Heart left ventricle (tissue), 16 donors: ENCODE measurements around the gene CYB561D1. TPM values are rescaled to one million over a fixed set of nuclear protein-coding genes. Genes with fewer than 3 reads are reported as not detected.

ENCODE experiments used
- ATAC-seq, 4 donors: fragments of 200-7000 bp; cut with Tn5 transposase; one replicate each; pipeline ENCODE4 v1.9.1; 2020 to 2022; ENCODE audit warnings: moderate library complexity in 4 of 4, mild to moderate bottlenecking in 3 of 4, moderate number of reproducible peaks in 1 of 4
- DNase-seq, 5 donors: peaks; one replicate each; pipeline ENCODE4 v3.0.0-alpha.2; 2020
- H3K27ac ChIP-seq, 12 donors: fragments of 200-600 bp; sonication (generic) in 4 of 12; one replicate each; pipeline versions ENCODE4 v1.5.0 to v1.8.0; 2016 to 2022; ENCODE audit warnings: mild to moderate bottlenecking in 2 of 12
- H3K27me3 ChIP-seq, 9 donors: fragments of 200-600 bp; sonication (generic) in 2 of 9; one replicate each; pipeline versions ENCODE4 v1.5.1 to v1.8.0; 2016 to 2022; ENCODE audit warnings: mild to moderate bottlenecking in 3 of 9
- H3K36me3 ChIP-seq, 9 donors: fragments of 200-600 bp; sonication (generic) in 2 of 9; one replicate each; pipeline versions ENCODE4 v1.5.0 to v1.8.0; 2018 to 2022; ENCODE audit warnings: mild to moderate bottlenecking in 2 of 9
- H3K4me1 ChIP-seq, 12 donors: fragments of 200-600 bp; sonication (generic) in 4 of 12; one replicate each; pipeline versions ENCODE4 v1.5.0 to v1.8.0; 2016 to 2022; ENCODE audit warnings: mild to moderate bottlenecking in 3 of 12
- H3K4me3 ChIP-seq, 12 donors: fragments of 200-600 bp; sonication (generic) in 4 of 12; one replicate each; pipeline versions ENCODE4 v1.5.0 to v1.8.0; 2017 to 2022; ENCODE audit warnings: mild to moderate bottlenecking in 9 of 12, moderate library complexity in 4 of 12
- H3K9me3 ChIP-seq, 12 donors: fragments of 200-600 bp; sonication (generic) in 4 of 12; one replicate each; pipeline versions ENCODE4 v1.5.0 to v1.8.0; 2016 to 2022; ENCODE audit warnings: mild to moderate bottlenecking in 1 of 12
- POLR2A ChIP-seq, 2 donors: fragments of 450-650 bp; IDR thresholded peaks; one replicate each; pipeline ENCODE4 v1.6.1; 2017; ENCODE audit warnings: antibody characterized with exemption in 2 of 2, mild to moderate bottlenecking in 2 of 2, moderate library complexity in 2 of 2
- WGBS, 4 donors: extraction: QIAGEN DNeasy Blood & Tissue Kit in 2 of 4; methylation state at CpG; one replicate each; pipeline versions ENCODE4 v1.1.5 to v1.1.7; 2013 to 2018; 5-methylcytosine and 5-hydroxymethylcytosine counted together
- intact Hi-C, 10 donors: fragments of 100-400 bp; cut with DNase I; formaldehyde crosslinking; loops; one replicate each; pipeline versions ENCODE4 v1.11.1 to v1.14.2; 2022
- polyA plus RNA-seq, 2 donors: library from polyadenylated mRNA; stranded (reverse); fragments of 200-250 nt; gene quantifications; one replicate each; pipeline ENCODE4 v1.2.3, GENCODE V29; 2013
- total RNA-seq, 9 donors: library from RNA; depleted of rRNA in 2 of 9; stranded (reverse); fragments of >200 nt in 2 of 9; fragmentation: NEBNext Ultra II Directional in 3 of 9; extraction: Animal tissue kit (Norgen Biotek cat#: 25700) in 3 of 9; gene quantifications; one replicate each; pipeline versions ENCODE4 v1.1.0 to v1.2.4, GENCODE V29; 2016 to 2023
- TF ChIP-seq, protein P1 (sequence below), 12 donors: fragments of 200-600 bp; sonication (generic) in 4 of 12; IDR thresholded peaks; one replicate each; pipeline versions ENCODE4 v1.5.0 to v1.8.0; 2018 to 2022; ENCODE audit warnings: antibody characterized with exemption in 12 of 12, mild to moderate bottlenecking in 5 of 12
- donor health status: ischemic (EF 13 %, LVEDD 7.1; RV severe dilation, severe dysfunction).
- donor health status: healthy with polysubstance abuse.
- donor health status: DM: no; HTN: yes; CAD: no.
- donor health status: DM: no; HTN: no; CAD: no.
- donor health status: ischemic (EF 25% LVEDD 6.9; RV normal size, moderate dysfunction).
- donor health status: ischemic (EF 25% LVEDD 5.7; RV mildly dilated, moderate dysfunction).
- donor health status: healthy.
- donor health status: DM: yes; HTN: yes; CAD: no.
- donor health status: ischemic (EF 35%, LVEDD 5.7; RV mildly dilated, moderate dysfunction).
- donor health status: nonischemic (EF 11% LVEDD 7.7; RV severe dilation, severe dysfunction).
- donor health status: DM: yes; HTN: yes; CAD: no.
- donor health status: PGD.
- donor health status: ischemic (EF 29% LVEDD 5.4; RV normal size, mild dysfunction).
- donor health status: nonischemic (EF 23%, LVEDD 6.1; RV moderate dilation, normal function).

The CYB561D1 gene
- total and polyA plus RNA-seq, 11 donors: 2.1 to 8.4 (median 5.1) TPM

DNA sequence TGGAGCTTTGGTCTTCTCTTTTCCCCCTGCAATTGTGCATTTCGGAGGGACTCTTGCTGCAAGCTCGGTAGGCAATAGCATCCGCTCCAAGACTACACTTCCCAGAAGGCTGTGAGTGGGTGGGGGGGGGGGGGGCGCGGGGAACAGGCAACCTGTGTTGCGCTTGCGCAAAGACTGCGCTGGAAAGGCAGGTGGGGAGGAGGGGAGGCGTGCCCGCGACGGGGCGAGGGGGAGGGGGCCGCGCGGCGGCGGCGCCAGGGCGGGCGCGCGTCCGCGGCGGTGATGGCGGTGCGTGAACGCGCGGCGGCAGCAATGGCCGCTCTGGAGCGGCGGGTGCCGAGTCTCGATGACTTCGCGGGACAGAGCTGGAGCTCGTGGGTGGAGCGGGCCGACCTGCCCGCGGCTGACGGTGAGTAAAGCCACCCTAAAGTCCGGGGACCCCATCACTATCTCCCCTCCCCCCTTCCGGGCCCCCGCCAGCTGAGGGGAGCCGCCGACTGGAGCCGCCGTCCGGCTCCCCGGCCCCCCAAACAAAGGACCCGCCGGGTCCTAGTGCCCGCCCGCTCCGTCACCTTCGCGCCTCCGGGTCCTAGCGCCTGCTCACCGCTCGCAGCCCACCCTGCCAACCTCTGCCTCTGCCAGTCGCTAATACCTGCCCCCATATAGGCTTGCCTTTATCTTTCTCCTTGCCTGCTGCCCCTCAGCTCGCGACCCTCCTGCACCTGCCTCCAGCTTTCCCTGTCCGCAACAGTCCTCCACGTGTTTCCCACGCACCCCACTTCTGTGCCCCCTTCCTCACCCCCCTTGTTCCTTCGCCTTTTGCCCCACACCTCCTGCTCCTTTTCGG is 10.0 kb upstream of the CYB561D1 start, which contains the start of gene ATXN7L2:
TSS of gene ATXN7L2 (plus strand) at position 234 of the 847 bp plus-strand sequence. CDS start at position 283, 49 bp downstream.
- TF ChIP-seq, protein P1, sequence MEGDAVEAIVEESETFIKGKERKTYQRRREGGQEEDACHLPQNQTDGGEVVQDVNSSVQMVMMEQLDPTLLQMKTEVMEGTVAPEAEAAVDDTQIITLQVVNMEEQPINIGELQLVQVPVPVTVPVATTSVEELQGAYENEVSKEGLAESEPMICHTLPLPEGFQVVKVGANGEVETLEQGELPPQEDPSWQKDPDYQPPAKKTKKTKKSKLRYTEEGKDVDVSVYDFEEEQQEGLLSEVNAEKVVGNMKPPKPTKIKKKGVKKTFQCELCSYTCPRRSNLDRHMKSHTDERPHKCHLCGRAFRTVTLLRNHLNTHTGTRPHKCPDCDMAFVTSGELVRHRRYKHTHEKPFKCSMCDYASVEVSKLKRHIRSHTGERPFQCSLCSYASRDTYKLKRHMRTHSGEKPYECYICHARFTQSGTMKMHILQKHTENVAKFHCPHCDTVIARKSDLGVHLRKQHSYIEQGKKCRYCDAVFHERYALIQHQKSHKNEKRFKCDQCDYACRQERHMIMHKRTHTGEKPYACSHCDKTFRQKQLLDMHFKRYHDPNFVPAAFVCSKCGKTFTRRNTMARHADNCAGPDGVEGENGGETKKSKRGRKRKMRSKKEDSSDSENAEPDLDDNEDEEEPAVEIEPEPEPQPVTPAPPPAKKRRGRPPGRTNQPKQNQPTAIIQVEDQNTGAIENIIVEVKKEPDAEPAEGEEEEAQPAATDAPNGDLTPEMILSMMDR (IDR thresholded peaks at IDR 0.05): no peak
- TF ChIP-seq POLR2A (IDR thresholded peaks at IDR 0.05): peak in 1 of 2 donors; percentile 46
- H3K9me3 ChIP-seq: no peaks in the 10 kb centered on the region
- 0 to 1% (median 1%) methylated on average over 28 to 73 of the region's 73 CpGs for WGBS, 4 donors
- peak within 1 kb of the TSS; percentile 87 to 100 (median 98) for H3K27ac ChIP-seq
- H3K27me3 ChIP-seq: peaks cover 0 to 2% (median 0%) of the 10 kb centered on the region in 9 donors
- H3K36me3 ChIP-seq: peaks cover 0 to 27% (median 14%) of the 10 kb centered on the region in 9 donors
- peaks cover 0 to 23% (median 14%) of the 10 kb centered on the region in 12 donors for H3K4me1 ChIP-seq
- peak within 1 kb of the TSS; percentile 55 to 92 (median 80) for H3K4me3 ChIP-seq
- DNase-seq: peak; percentile 93 to 96 (median 94)
- ATAC-seq: peak; percentile 70 to 95 (median 90)
- intact Hi-C loops: loop anchor here in 6 of 10 donors (5.0 kb wide), 2 partner anchors 52 to 57 kb away; partner anchors contain the start of gene PSMA5 (in 5 of the 6)

DNA sequence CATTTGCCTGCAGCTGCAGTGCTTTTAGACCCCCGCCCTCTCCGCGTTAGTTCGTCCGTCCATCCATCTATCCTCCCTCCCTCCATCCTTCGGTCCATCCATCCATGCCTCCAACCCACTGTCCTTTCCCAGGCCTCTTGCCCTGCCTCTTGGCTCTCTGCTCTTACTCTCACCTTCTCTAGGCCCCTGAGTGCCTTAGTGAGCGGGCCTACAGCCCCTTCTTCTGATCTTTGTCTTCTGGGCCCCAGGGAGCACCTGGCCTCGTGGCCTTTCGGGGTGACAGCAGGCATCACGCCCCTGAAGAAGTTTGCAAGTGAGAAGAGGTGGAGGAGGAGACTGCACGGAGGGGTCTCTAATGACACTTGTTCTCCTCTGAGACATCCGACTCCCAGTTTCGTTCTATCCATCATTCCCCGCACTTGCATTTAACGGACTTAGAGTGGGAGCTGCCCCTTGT is 9.3 kb upstream of the CYB561D1 start:
- peak overlapping the region; percentile 55 to 92 (median 80) for H3K4me3 ChIP-seq
- ATAC-seq: peak in 1 of 4 donors; percentile 8
- H3K27ac ChIP-seq: peak overlapping the region in 7 of 12 donors; percentile 87 to 100 (median 98)
- peaks cover 0 to 27% (median 14%) of the 10 kb centered on the region in 9 donors for H3K36me3 ChIP-seq
- intact Hi-C loops: loop anchor here in 6 of 10 donors (5.0 kb wide), 2 partner anchors 52 to 57 kb away; partner anchors contain the start of gene PSMA5 (in 5 of the 6)
- peaks cover 0 to 23% (median 14%) of the 10 kb centered on the region in 12 donors for H3K4me1 ChIP-seq
- H3K27me3 ChIP-seq: no peaks in the 10 kb centered on the region
- 33 to 35% (median 35%) methylated on average over 15 of the region's 15 CpGs for WGBS, 4 donors
- H3K9me3 ChIP-seq: no peaks in the 10 kb centered on the region
- TF ChIP-seq, protein P1 (IDR thresholded peaks at IDR 0.05): no peak
- no peak for TF ChIP-seq POLR2A (IDR thresholded peaks at IDR 0.05)
- no peak for DNase-seq

DNA sequence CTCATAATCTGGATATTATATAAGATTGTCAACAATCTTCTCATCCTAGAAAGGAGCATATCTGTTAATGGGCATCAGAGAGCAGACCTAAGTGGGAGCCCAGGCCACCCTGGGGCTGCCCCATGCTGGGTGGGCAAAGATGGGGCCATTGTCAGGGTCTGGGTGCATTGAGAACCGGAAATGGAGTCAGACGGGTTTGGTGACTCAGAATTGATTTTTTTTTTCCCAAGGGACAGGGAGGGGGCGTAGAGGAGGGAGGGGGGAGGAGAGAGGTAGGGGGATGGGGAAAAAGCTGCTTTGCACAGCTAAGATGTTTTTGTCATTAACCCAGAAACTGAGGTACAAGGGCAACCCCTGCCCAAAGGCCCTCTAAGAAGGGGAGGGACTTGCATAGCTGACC is 8.9 kb upstream of the CYB561D1 start:
- intact Hi-C loops: loop anchor here in 1 of 10 donors (5.0 kb wide), 1 partner anchor 58 kb away; the partner anchor contains the start of gene PSMA5
- H3K4me1 ChIP-seq: peaks cover 0 to 23% (median 14%) of the 10 kb centered on the region in 12 donors
- H3K4me3 ChIP-seq: peak overlapping the region in 7 of 12 donors; percentile 70 to 92 (median 79)
- 31 to 46% (median 39%) methylated on average over 3 of the region's 3 CpGs for WGBS, 4 donors
- no peak for TF ChIP-seq POLR2A (IDR thresholded peaks at IDR 0.05)
- TF ChIP-seq, protein P1 (IDR thresholded peaks at IDR 0.05): no peak
- H3K9me3 ChIP-seq: no peaks in the 10 kb centered on the region
- H3K27ac ChIP-seq: no peak overlapping the region
- peaks cover 0 to 29% (median 11%) of the 10 kb centered on the region in 9 donors for H3K36me3 ChIP-seq
- DNase-seq (no peak), ATAC-seq (no peak)
- no peaks in the 10 kb centered on the region for H3K27me3 ChIP-seq

DNA sequence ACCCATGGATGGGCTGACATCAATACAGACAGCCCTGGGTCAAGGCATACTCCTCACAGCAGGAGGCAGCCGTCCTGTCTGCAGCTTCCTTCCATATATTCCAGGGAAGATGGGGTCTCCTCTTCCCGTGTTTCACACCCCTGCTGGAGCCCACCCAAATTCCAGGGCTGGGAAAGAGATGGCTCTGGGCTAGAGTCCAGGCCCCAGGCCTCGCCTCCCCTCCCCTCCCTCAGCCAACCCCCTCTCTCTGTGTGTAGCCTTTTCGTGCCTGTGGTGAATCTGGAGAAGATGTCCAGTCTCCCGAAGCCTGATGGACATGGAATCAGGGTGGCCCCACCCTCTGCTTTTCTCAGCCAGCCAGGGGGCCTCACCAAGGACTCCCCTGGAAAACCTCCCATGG is 6.6 kb upstream of the CYB561D1 start:
- ATAC-seq (no peak), DNase-seq (no peak)
- no peaks in the 10 kb centered on the region for H3K27me3 ChIP-seq
- H3K4me1 ChIP-seq: peaks cover 0 to 31% (median 18%) of the 10 kb centered on the region in 12 donors
- H3K9me3 ChIP-seq: no peaks in the 10 kb centered on the region
- TF ChIP-seq, protein P1 (IDR thresholded peaks at IDR 0.05): no peak
- no peak overlapping the region for H3K27ac ChIP-seq
- intact Hi-C loops: loop anchor here in 1 of 10 donors (5.0 kb wide), 1 partner anchor 60 kb away; the partner anchor contains the start of gene PSMA5
- H3K36me3 ChIP-seq: peaks cover 0 to 27% (median 7%) of the 10 kb centered on the region in 9 donors
- H3K4me3 ChIP-seq: no peak overlapping the region
- 58 to 75% (median 72%) methylated on average over 4 to 5 of the region's 5 CpGs for WGBS, 4 donors
